Ascending aorta (tissue), 2 donors: ENCODE results near the gene EHBP1. TPM values are rescaled to one million over a fixed set of nuclear protein-coding genes. Genes with fewer than 3 reads are reported as not detected.

Source experiments
- DNase-seq, 2 donors: peaks; one replicate each; pipeline ENCODE4 v3.0.0-alpha.2; 2019; ENCODE audit warnings: low spot score in 2 of 2
- H3K27ac ChIP-seq, 2 donors: fragments of 200-600 bp; sonication (generic); one replicate each; pipeline ENCODE4 v1.5.1; 2016 to 2017; ENCODE audit warnings: mild to moderate bottlenecking in 1 of 2
- H3K27me3 ChIP-seq: fragments of 200-600 bp; sonication (generic); one replicate; pipeline ENCODE4 v1.5.1; 2017
- H3K36me3 ChIP-seq, 2 donors: fragments of 200-600 bp; sonication (generic); one replicate each; pipeline ENCODE4 v1.5.1; 2016
- H3K4me1 ChIP-seq, 2 donors: fragments of 200-600 bp; sonication (generic); one replicate each; pipeline ENCODE4 v1.5.1; 2016 to 2017; ENCODE audit warnings: mild to moderate bottlenecking in 1 of 2
- H3K4me3 ChIP-seq, 2 donors: fragments of 200-600 bp; sonication (generic); one replicate each; pipeline ENCODE4 v1.5.1; 2016 to 2017; ENCODE audit warnings: mild to moderate bottlenecking in 1 of 2
- H3K9me3 ChIP-seq, 2 donors: fragments of 200-600 bp; sonication (generic); one replicate each; pipeline ENCODE4 v1.5.1; 2016
- CTCF ChIP-seq, 3 experiments: fragments of 200-600 bp in 2 of 3; fragments of 450-650 bp in 1 of 3; sonication (generic) in 2 of 3; IDR thresholded peaks; one replicate each; pipeline ENCODE4 v1.5.1; 2016 to 2019; ENCODE audit warnings: antibody characterized with exemption in 3 of 3, mild to moderate bottlenecking in 1 of 3, moderate library complexity in 1 of 3
- intact Hi-C: fragments of 100-400 bp; cut with DNase I; formaldehyde crosslinking; loops from one replicate; pipeline ENCODE4 v1.15.1; 2023
- total RNA-seq: library from RNA; depleted of rRNA; stranded (reverse); fragments of >200 nt; gene quantifications from one replicate; pipeline ENCODE4 v1.1.0, GENCODE V29; 2016

Gene EHBP1
- total RNA-seq, 1 donor from 2014 or later: 19.9 TPM

- H3K4me1 ChIP-seq: peaks cover 16 to 43% of the 10 kb centered on the region in 2 donors
- no peaks in the 10 kb centered on the region for H3K36me3 ChIP-seq
- H3K9me3 ChIP-seq: no peaks in the 10 kb centered on the region
- intact Hi-C loops: no loop called here
- TF ChIP-seq CTCF (IDR thresholded peaks at IDR 0.05): no peak
- peaks cover 34% of the 10 kb centered on the region for H3K27me3 ChIP-seq
- no peak for DNase-seq
- no peak overlapping the region for H3K27ac ChIP-seq
- peak overlapping the region; percentile 7 to 33 for H3K4me3 ChIP-seq
These were observed 348.5 kb downstream of the EHBP1 start for GRCh38 chr2:63053889-63054602.

GRCh38 chr2:63054841-63055225 is 349.3 kb downstream of the EHBP1 start:
- H3K27ac ChIP-seq: no peak overlapping the region
- intact Hi-C loops: no loop called here
- H3K36me3 ChIP-seq: no peaks in the 10 kb centered on the region
- DNase-seq: no peak
- no peak for TF ChIP-seq CTCF (IDR thresholded peaks at IDR 0.05)
- H3K27me3 ChIP-seq: peaks cover 34% of the 10 kb centered on the region
- H3K9me3 ChIP-seq: no peaks in the 10 kb centered on the region
- no peak overlapping the region for H3K4me3 ChIP-seq
- peaks cover 14 to 42% of the 10 kb centered on the region in 2 donors for H3K4me1 ChIP-seq

GRCh38 chr2:63055226-63056106 is 350.0 kb downstream of the EHBP1 start:
- no peak for DNase-seq
- H3K27ac ChIP-seq: no peak overlapping the region
- H3K4me1 ChIP-seq: peaks cover 14 to 36% of the 10 kb centered on the region in 2 donors
- H3K27me3 ChIP-seq: peaks cover 36% of the 10 kb centered on the region
- H3K36me3 ChIP-seq: no peaks in the 10 kb centered on the region
- intact Hi-C loops: no loop called here
- H3K4me3 ChIP-seq: peak overlapping the region; percentile 44 to 51
- no peaks in the 10 kb centered on the region for H3K9me3 ChIP-seq
- TF ChIP-seq CTCF (IDR thresholded peaks at IDR 0.05): no peak

- peaks cover 36% of the 10 kb centered on the region for H3K27me3 ChIP-seq
- H3K9me3 ChIP-seq: no peaks in the 10 kb centered on the region
- H3K36me3 ChIP-seq: no peaks in the 10 kb centered on the region
- no peak overlapping the region for H3K27ac ChIP-seq
- peak overlapping the region in 1 of 2 donors; percentile 44 for H3K4me3 ChIP-seq
- intact Hi-C loops: no loop called here
- H3K4me1 ChIP-seq: peaks cover 14 to 31% of the 10 kb centered on the region in 2 donors
- peak in 1 of 2 donors; percentile 63 for DNase-seq
- TF ChIP-seq CTCF (IDR thresholded peaks at IDR 0.05): no peak
These were observed 350.9 kb downstream of the EHBP1 start for GRCh38 chr2:63056107-63057050.
